Kidney (tissue), 14 donors: ENCODE results near the gene SMIM20. TPM values are rescaled to one million over a fixed set of nuclear protein-coding genes. Genes with fewer than 3 reads are reported as not detected.

Experiments
- DNase-seq, 5 donors: peaks; one replicate each; pipeline ENCODE4 v3.0.0-alpha.2; 2013 to 2020
- FAIRE-seq: peaks from 2 replicates; lab custom pipeline; 2012; peaks lifted over from hg19 to GRCh38; lab: Jason Lieb, UNC
- H3K27ac ChIP-seq, 2 donors: one replicate each; pipeline ENCODE4 v1.7.0; 2013; ENCODE audit warnings: low read depth in 2 of 2, low read length in 2 of 2, inconsistent platforms in 1 of 2
- H3K27me3 ChIP-seq: one replicate; pipeline ENCODE4 v1.7.1; 2013; ENCODE audit warnings: low read length, inconsistent platforms; ENCODE audit not compliant: control insufficient read depth, insufficient read depth
- H3K36me3 ChIP-seq, 3 donors: one replicate each; pipeline versions ENCODE4 v1.7.0 to v1.7.1; 2013; ENCODE audit warnings: low read length in 3 of 3, control low read depth in 1 of 3, inconsistent platforms in 1 of 3; ENCODE audit not compliant: insufficient read depth in 3 of 3, control insufficient read depth in 2 of 3
- H3K4me1 ChIP-seq, 3 donors: one replicate each; pipeline versions ENCODE4 v1.7.0 to v1.7.1; 2013; ENCODE audit warnings: low read length in 3 of 3, inconsistent platforms in 1 of 3, low read depth in 1 of 3; ENCODE audit not compliant: control insufficient read depth in 2 of 3, insufficient read depth in 2 of 3
- H3K4me3 ChIP-seq, 3 donors: one replicate each; pipeline versions ENCODE4 v1.7.0 to v1.8.1; 2013; ENCODE audit warnings: low read length in 3 of 3, control low read depth in 1 of 3, inconsistent platforms in 1 of 3
- H3K9ac ChIP-seq, 3 donors: one replicate each; pipeline versions ENCODE4 v1.7.0 to v1.7.1; 2013; ENCODE audit warnings: low read length in 3 of 3, control low read depth in 1 of 3, inconsistent platforms in 1 of 3
- H3K9me3 ChIP-seq, 3 donors: one replicate each; pipeline versions ENCODE4 v1.7.0 to v1.7.1; 2013; ENCODE audit warnings: low read length in 3 of 3, control low read depth in 1 of 3, inconsistent platforms in 1 of 3; ENCODE audit not compliant: control insufficient read depth in 2 of 3, insufficient read depth in 1 of 3
- CTCF ChIP-seq: IDR thresholded peaks from 3 replicates; pipeline ENCODE4 v1.5.1; 2012; ENCODE audit warnings: mild to moderate bottlenecking, moderate library complexity, borderline replicate concordance; ENCODE audit not compliant: insufficient read depth; ENCODE audit errors: extremely low read depth
- intact Hi-C: fragments of 100-400 bp; cut with DNase I; formaldehyde crosslinking; loops from one replicate; pipeline ENCODE4 v1.11.1; 2022
- polyA plus RNA-seq: library from polyadenylated mRNA; stranded (reverse); fragments of 350-450 nt; fragmentation: Illumina TruSeq; extraction: RNeasy Lipid Tissue Mini Kit (QIAGEN cat#74804); gene quantifications from one replicate; pipeline ENCODE4 v1.2.3, GENCODE V29; 2014; ENCODE audit warnings: low read depth, low replicate concordance; ENCODE audit not compliant: insufficient read depth
- total RNA-seq: library from RNA; stranded (reverse); fragmentation: NEBNext Ultra II Directional; extraction: Animal tissue kit (Norgen Biotek cat#: 25700); gene quantifications from one replicate; pipeline ENCODE4 v1.2.1, GENCODE V29; 2021
- donor health status: control.
- donor health status: control.
- donor health status: control.
- donor health status: control.
- donor health status: control.
- donor health status: DM: yes; HTN: yes; CAD: no.
- donor health status: Normal renal cell carcinoma (clear cell type).

Gene SMIM20
- total and polyA plus RNA-seq, 2 donors from 2014 or later: 23.8 to 97.2 TPM

GRCh38 chr4:25930731-25931354 is 16.8 kb downstream of the SMIM20 start:
- no peak overlapping the region for H3K27ac ChIP-seq

GRCh38 chr4:25936696-25937095 is 22.7 kb downstream of the SMIM20 start:
- Histone ChIP-seq H3K4me3 (no peak overlapping the region), H3K27ac (no peak overlapping the region), H3K36me3 (no peaks in the 10 kb centered on the region), H3K9me3 (no peaks in the 10 kb centered on the region), H3K27me3 (no peaks in the 10 kb centered on the region), H3K9ac (no peak overlapping the region), H3K4me1 (no peaks in the 10 kb centered on the region)
- intact Hi-C loops: no loop called here
- TF ChIP-seq CTCF: no peak
- FAIRE-seq: no peak
- DNase-seq: no peak

More at GRCh38 chr4:25930731-25931354, 16.8 kb downstream of the SMIM20 start:
- intact Hi-C loops: no loop called here
- DNase-seq: no peak
- H3K9ac ChIP-seq: no peak overlapping the region
- H3K4me3 ChIP-seq: no peak overlapping the region
- no peaks in the 10 kb centered on the region for H3K9me3 ChIP-seq
- H3K36me3 ChIP-seq: no peaks in the 10 kb centered on the region
- no peak for TF ChIP-seq CTCF
- FAIRE-seq: no peak
- H3K27me3 ChIP-seq: no peaks in the 10 kb centered on the region
- H3K4me1 ChIP-seq: no peaks in the 10 kb centered on the region

- Histone ChIP-seq H3K4me1 (no peaks in the 10 kb centered on the region), H3K9me3 (no peaks in the 10 kb centered on the region), H3K27ac (no peak overlapping the region), H3K27me3 (no peaks in the 10 kb centered on the region), H3K9ac (no peak overlapping the region), H3K36me3 (no peaks in the 10 kb centered on the region), H3K4me3 (no peak overlapping the region)
- intact Hi-C loops: no loop called here
- no peak for TF ChIP-seq CTCF
- DNase-seq: no peak
- FAIRE-seq: no peak
These were observed 23.8 kb downstream of the SMIM20 start for GRCh38 chr4:25937801-25938200.

- Histone ChIP-seq H3K4me3 (no peak overlapping the region), H3K27me3 (no peaks in the 10 kb centered on the region), H3K9me3 (no peaks in the 10 kb centered on the region), H3K9ac (no peak overlapping the region), H3K4me1 (no peaks in the 10 kb centered on the region), H3K36me3 (no peaks in the 10 kb centered on the region), H3K27ac (no peak overlapping the region)
- FAIRE-seq: no peak
- DNase-seq: no peak
- intact Hi-C loops: no loop called here
- TF ChIP-seq CTCF: no peak
These were observed 24.3 kb downstream of the SMIM20 start for GRCh38 chr4:25938366-25938765.
